ENCODE results near the gene RCOR1. TPM values are rescaled to one million over a fixed set of nuclear protein-coding genes. Genes with fewer than 3 reads are reported as not detected.

The RCOR1 gene
- total and polyA plus RNA-seq, 5 donors from 2014 or later: 0.40 to 28.1 (median 0.51) TPM

DNA sequence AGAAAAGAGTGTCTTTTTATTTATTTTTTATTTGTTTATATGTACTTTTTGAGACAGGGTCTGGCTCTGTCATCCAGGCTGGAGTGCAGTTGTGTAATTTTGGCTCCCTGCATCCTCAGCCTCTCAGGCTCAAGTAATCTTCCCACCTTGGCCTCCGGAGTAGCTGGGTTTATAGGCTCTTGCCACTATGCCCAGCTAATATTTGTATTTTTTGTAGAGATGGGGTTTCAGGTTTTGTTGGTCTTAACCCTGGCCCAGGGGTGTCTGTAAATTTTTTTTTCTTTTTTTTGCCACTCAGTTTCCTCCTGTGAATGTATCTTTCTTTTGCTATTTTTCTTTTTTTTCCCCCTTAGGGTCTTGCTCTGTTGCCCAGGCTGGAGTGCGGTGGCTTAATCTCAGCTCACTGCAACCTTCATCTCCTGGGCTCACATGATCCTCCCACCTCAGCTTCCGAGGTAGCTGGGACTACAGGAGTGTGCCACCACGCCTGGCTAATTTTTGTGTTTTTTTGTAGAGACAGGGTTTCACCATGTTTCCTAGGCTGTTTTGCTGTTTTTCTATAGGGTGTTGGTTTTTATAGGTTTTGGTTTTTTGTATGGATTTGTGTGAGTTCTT, 11.0 kb downstream of the RCOR1 start:
- Histone ChIP-seq H3K27ac (ENCODE audit: insufficient read depth, low read length, poor library complexity, severe bottlenecking) (no peak overlapping the region), H3K4me3 (ENCODE audit: low read depth, low read length) (no peak overlapping the region), H3K27me3 (ENCODE audit: control insufficient read depth, insufficient read depth, low read length) (no peaks in the 10 kb centered on the region), H3K36me3 (ENCODE audit: control insufficient read depth, insufficient read depth, low read length) (no peaks in the 10 kb centered on the region), H3K9me3 (ENCODE audit: control insufficient read depth in 2 of 2, low read length in 2 of 2) (no peaks in the 10 kb centered on the region), H3K4me1 (ENCODE audit: control insufficient read depth, insufficient read depth, low read length, poor library complexity, severe bottlenecking) (peaks cover 18% of the 10 kb centered on the region)
- H3K27ac Mint-ChIP-seq: peak overlapping the region in 2 of 3 donors; percentile 32 to 59
- no peaks in the 10 kb centered on the region for H3K9me3 Mint-ChIP-seq
- no peak overlapping the region for H3K4me3 Mint-ChIP-seq
- no peaks in the 10 kb centered on the region for H3K27me3 Mint-ChIP-seq
- peaks cover 22 to 72% (median 48%) of the 10 kb centered on the region in 4 donors for H3K4me1 Mint-ChIP-seq
- no peak for ATAC-seq (ENCODE audit: low read depth in 2 of 2)
- peaks cover 4% of the 10 kb centered on the region for H3K36me3 Mint-ChIP-seq
- DNase-seq: no peak

- H3K4me3 ChIP-seq (ENCODE audit: low read depth, low read length): no peak overlapping the region
- Mint-ChIP-seq H3K4me3 (no peak overlapping the region), H3K36me3 (no peaks in the 10 kb centered on the region), H3K9me3 (no peaks in the 10 kb centered on the region), H3K27me3 (no peaks in the 10 kb centered on the region), H3K4me1 (peaks cover 22 to 71% (median 50%) of the 10 kb centered on the region in 4 donors), H3K27ac (peak overlapping the region in 1 of 3 donors; percentile 32)
- peaks cover under 1% of the 10 kb centered on the region for H3K36me3 ChIP-seq (ENCODE audit: control insufficient read depth, insufficient read depth, low read length)
- no peak overlapping the region for H3K27ac ChIP-seq (ENCODE audit: insufficient read depth, low read length, poor library complexity, severe bottlenecking)
- H3K4me1 ChIP-seq (ENCODE audit: control insufficient read depth, insufficient read depth, low read length, poor library complexity, severe bottlenecking): peaks cover 17% of the 10 kb centered on the region
- ATAC-seq (ENCODE audit: low read depth in 2 of 2) (no peak), DNase-seq (no peak)
- no peaks in the 10 kb centered on the region for H3K27me3 ChIP-seq (ENCODE audit: control insufficient read depth, insufficient read depth, low read length)
- H3K9me3 ChIP-seq (ENCODE audit: control insufficient read depth in 2 of 2, low read length in 2 of 2): no peaks in the 10 kb centered on the region
These were observed 11.7 kb downstream of the RCOR1 start for GRCh38 chr14:102604183-102604582.

- H3K27me3 ChIP-seq (ENCODE audit: control insufficient read depth, insufficient read depth, low read length): no peaks in the 10 kb centered on the region
- Mint-ChIP-seq H3K4me3 (no peak overlapping the region), H3K27ac (no peak overlapping the region), H3K9me3 (no peaks in the 10 kb centered on the region), H3K36me3 (no peaks in the 10 kb centered on the region), H3K27me3 (no peaks in the 10 kb centered on the region), H3K4me1 (peaks cover 22 to 65% (median 47%) of the 10 kb centered on the region in 4 donors)
- peaks cover 11% of the 10 kb centered on the region for H3K4me1 ChIP-seq (ENCODE audit: control insufficient read depth, insufficient read depth, low read length, poor library complexity, severe bottlenecking)
- peaks cover 4% of the 10 kb centered on the region for H3K36me3 ChIP-seq (ENCODE audit: control insufficient read depth, insufficient read depth, low read length)
- no peaks in the 10 kb centered on the region for H3K9me3 ChIP-seq (ENCODE audit: control insufficient read depth in 2 of 2, low read length in 2 of 2)
- no peak overlapping the region for H3K4me3 ChIP-seq (ENCODE audit: low read depth, low read length)
- H3K27ac ChIP-seq (ENCODE audit: insufficient read depth, low read length, poor library complexity, severe bottlenecking): no peak overlapping the region
- no peak for DNase-seq
- ATAC-seq (ENCODE audit: low read depth in 2 of 2): no peak
These were observed 12.6 kb downstream of the RCOR1 start for GRCh38 chr14:102605029-102605428.

- no peaks in the 10 kb centered on the region for H3K27me3 ChIP-seq (ENCODE audit: control insufficient read depth, insufficient read depth, low read length)
- Mint-ChIP-seq H3K27ac (peak overlapping the region; percentile 65 to 85 (median 84)), H3K27me3 (no peaks in the 10 kb centered on the region), H3K36me3 (no peaks in the 10 kb centered on the region), H3K9me3 (no peaks in the 10 kb centered on the region), H3K4me3 (peak overlapping the region in 1 of 4 donors; percentile 10), H3K4me1 (peaks cover 22 to 66% (median 48%) of the 10 kb centered on the region in 4 donors)
- peaks cover 4% of the 10 kb centered on the region for H3K36me3 ChIP-seq (ENCODE audit: control insufficient read depth, insufficient read depth, low read length)
- DNase-seq: peak in 1 of 3 donors; percentile 35
- no peaks in the 10 kb centered on the region for H3K9me3 ChIP-seq (ENCODE audit: control insufficient read depth in 2 of 2, low read length in 2 of 2)
- ATAC-seq (ENCODE audit: low read depth in 2 of 2): no peak
- no peak overlapping the region for H3K27ac ChIP-seq (ENCODE audit: insufficient read depth, low read length, poor library complexity, severe bottlenecking)
- H3K4me3 ChIP-seq (ENCODE audit: low read depth, low read length): no peak overlapping the region
- peaks cover 11% of the 10 kb centered on the region for H3K4me1 ChIP-seq (ENCODE audit: control insufficient read depth, insufficient read depth, low read length, poor library complexity, severe bottlenecking)
These were observed 13.8 kb downstream of the RCOR1 start for GRCh38 chr14:102606296-102606695.

GRCh38 chr14:102608064-102608446, 15.6 kb downstream of the RCOR1 start:
- no peaks in the 10 kb centered on the region for H3K9me3 Mint-ChIP-seq
- peaks cover 11% of the 10 kb centered on the region for H3K4me1 ChIP-seq (ENCODE audit: control insufficient read depth, insufficient read depth, low read length, poor library complexity, severe bottlenecking)
- no peaks in the 10 kb centered on the region for H3K27me3 Mint-ChIP-seq
- ATAC-seq (ENCODE audit: low read depth in 2 of 2) (no peak), DNase-seq (no peak)
- no peak overlapping the region for H3K4me3 Mint-ChIP-seq
- no peak overlapping the region for H3K27ac Mint-ChIP-seq
- H3K4me3 ChIP-seq (ENCODE audit: low read depth, low read length): no peak overlapping the region
- H3K27me3 ChIP-seq (ENCODE audit: control insufficient read depth, insufficient read depth, low read length): no peaks in the 10 kb centered on the region
- H3K27ac ChIP-seq (ENCODE audit: insufficient read depth, low read length, poor library complexity, severe bottlenecking): no peak overlapping the region
- H3K36me3 Mint-ChIP-seq: no peaks in the 10 kb centered on the region
- H3K9me3 ChIP-seq (ENCODE audit: control insufficient read depth in 2 of 2, low read length in 2 of 2): no peaks in the 10 kb centered on the region
- peaks cover 4% of the 10 kb centered on the region for H3K36me3 ChIP-seq (ENCODE audit: control insufficient read depth, insufficient read depth, low read length)
- H3K4me1 Mint-ChIP-seq: peaks cover 20 to 65% (median 43%) of the 10 kb centered on the region in 4 donors

DNA sequence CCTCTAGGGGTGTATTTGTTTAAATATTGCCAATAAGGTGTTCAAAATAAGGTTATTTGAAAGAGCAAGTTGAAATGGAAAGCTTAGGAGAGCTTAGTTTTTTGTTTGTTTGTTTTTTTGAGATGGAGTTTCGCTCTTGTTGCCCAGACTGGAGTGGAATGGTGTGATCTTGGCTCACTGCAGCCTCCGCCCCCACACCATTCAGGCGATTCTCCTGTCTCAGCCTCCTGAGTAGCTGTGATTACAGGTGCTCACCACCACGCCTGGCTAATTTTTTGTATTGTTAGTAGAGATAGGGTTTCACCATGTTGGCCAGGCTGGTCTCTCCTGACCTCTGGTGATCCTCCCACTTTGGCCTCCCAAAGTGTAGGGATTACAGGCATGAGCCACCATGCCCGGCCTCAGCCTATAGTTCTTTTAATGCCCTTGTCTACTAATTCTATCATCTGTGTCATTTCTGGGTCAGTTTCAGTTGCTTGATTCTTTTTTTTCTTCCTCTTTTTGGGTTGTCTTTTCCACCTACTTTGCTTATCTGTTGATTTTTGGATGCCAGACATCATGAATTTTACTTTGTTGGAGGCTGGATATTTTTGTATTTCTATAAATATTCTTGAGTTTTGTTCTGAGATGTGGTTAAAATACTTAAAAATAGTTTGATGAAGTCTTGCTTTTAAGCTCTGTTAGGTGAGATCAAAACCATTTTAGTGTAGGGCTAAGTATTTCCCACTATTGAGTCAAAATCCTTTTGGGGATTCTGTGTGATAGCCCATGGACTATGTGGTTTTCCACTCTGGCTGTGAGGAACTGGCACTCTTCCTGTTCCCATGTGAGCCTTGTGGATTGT, 18.7 kb downstream of the RCOR1 start:
- H3K4me3 ChIP-seq (ENCODE audit: low read depth, low read length): no peak overlapping the region
- H3K4me3 Mint-ChIP-seq: no peak overlapping the region
- no peak overlapping the region for H3K27ac Mint-ChIP-seq
- ATAC-seq (ENCODE audit: low read depth in 2 of 2) (no peak), DNase-seq (no peak)
- peaks cover 6% of the 10 kb centered on the region for H3K4me1 ChIP-seq (ENCODE audit: control insufficient read depth, insufficient read depth, low read length, poor library complexity, severe bottlenecking)
- no peaks in the 10 kb centered on the region for H3K9me3 ChIP-seq (ENCODE audit: control insufficient read depth in 2 of 2, low read length in 2 of 2)
- no peaks in the 10 kb centered on the region for H3K9me3 Mint-ChIP-seq
- H3K27ac ChIP-seq (ENCODE audit: insufficient read depth, low read length, poor library complexity, severe bottlenecking): no peak overlapping the region
- no peaks in the 10 kb centered on the region for H3K27me3 Mint-ChIP-seq
- H3K36me3 Mint-ChIP-seq: peaks cover 3% of the 10 kb centered on the region
- peaks cover 5 to 36% (median 22%) of the 10 kb centered on the region in 4 donors for H3K4me1 Mint-ChIP-seq
- H3K27me3 ChIP-seq (ENCODE audit: control insufficient read depth, insufficient read depth, low read length): no peaks in the 10 kb centered on the region
- H3K36me3 ChIP-seq (ENCODE audit: control insufficient read depth, insufficient read depth, low read length): peaks cover 4% of the 10 kb centered on the region

DNA sequence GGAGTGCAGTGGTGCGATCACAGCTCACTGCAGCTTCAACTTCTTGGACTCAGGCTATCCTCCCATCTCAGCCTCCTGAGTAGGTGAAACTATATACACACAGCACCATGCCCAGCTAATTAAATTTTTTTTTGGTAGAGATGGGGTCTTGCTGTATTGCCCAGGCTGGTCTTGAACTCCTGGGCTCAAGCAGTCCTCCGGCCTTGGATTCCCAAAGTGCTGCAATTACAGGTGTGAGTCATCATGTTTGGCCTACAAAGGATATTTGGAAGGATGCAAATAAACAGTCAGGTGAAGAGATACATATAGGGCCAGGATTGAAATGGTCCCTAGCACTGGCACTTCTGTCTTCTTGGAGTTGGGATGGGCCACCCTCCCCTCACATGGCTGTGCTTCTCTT, 23.9 kb downstream of the RCOR1 start:
- Mint-ChIP-seq H3K9me3 (no peaks in the 10 kb centered on the region), H3K4me3 (no peak overlapping the region), H3K27ac (no peak overlapping the region), H3K36me3 (peaks cover 8% of the 10 kb centered on the region), H3K4me1 (peaks cover 11 to 49% (median 29%) of the 10 kb centered on the region in 4 donors), H3K27me3 (no peaks in the 10 kb centered on the region)
- ATAC-seq (ENCODE audit: low read depth in 2 of 2) (no peak), DNase-seq (no peak)
- Histone ChIP-seq H3K4me1 (ENCODE audit: control insufficient read depth, insufficient read depth, low read length, poor library complexity, severe bottlenecking) (no peaks in the 10 kb centered on the region), H3K36me3 (ENCODE audit: control insufficient read depth, insufficient read depth, low read length) (no peaks in the 10 kb centered on the region), H3K4me3 (ENCODE audit: low read depth, low read length) (no peak overlapping the region), H3K27me3 (ENCODE audit: control insufficient read depth, insufficient read depth, low read length) (no peaks in the 10 kb centered on the region), H3K9me3 (ENCODE audit: control insufficient read depth in 2 of 2, low read length in 2 of 2) (no peaks in the 10 kb centered on the region), H3K27ac (ENCODE audit: insufficient read depth, low read length, poor library complexity, severe bottlenecking) (no peak overlapping the region)
